H1 (cell line): ENCODE data around the gene NBDY. TPM values are rescaled to one million over a fixed set of nuclear protein-coding genes. Genes with fewer than 3 reads are reported as not detected.

ENCODE experiments used
- CTCF ChIA-PET: fragments of 300-600 bp; sonication (Branson Sonifier 250); formaldehyde crosslinking; loops from one replicate; lab custom pipeline; 2021; ENCODE audit not compliant: partially characterized antibody; lab: Charles Lee
- POLR2A ChIA-PET: fragments of 300-600 bp; sonication (Branson Sonifier 250); formaldehyde crosslinking; loops from one replicate; lab custom pipeline; 2021; ENCODE audit warnings: inconsistent platforms; ENCODE audit not compliant: partially characterized antibody; lab: Charles Lee
- DNase-seq, 2 experiments: peaks; one replicate each; pipeline versions ENCODE4 v3.0.0 to v3.0.0-alpha.2; 2010 to 2022; ENCODE audit warnings: low spot score in 2 of 2, low read depth in 1 of 2, mixed read lengths in 1 of 2
- FAIRE-seq: peaks from 2 replicates; lab custom pipeline; 2011; peaks lifted over from hg19 to GRCh38; lab: Jason Lieb, UNC
- H2AFZ ChIP-seq: 2 replicates; pipeline ENCODE4 v1.8.1; 2012; ENCODE audit warnings: low read length, inconsistent platforms
- H2AK5ac ChIP-seq: 2 replicates; pipeline ENCODE4 v1.6.1; 2013; ENCODE audit warnings: low read depth, low read length
- H2BK120ac ChIP-seq: replicated peaks from 2 replicates; pipeline ENCODE3; 2013; ENCODE audit warnings: low read depth, low read length, inconsistent platforms
- H2BK12ac ChIP-seq: 2 replicates; pipeline ENCODE4 v1.6.1; 2013; ENCODE audit warnings: low read depth, low read length
- H2BK15ac ChIP-seq: 2 replicates; pipeline ENCODE4 v1.6.1; 2013; ENCODE audit warnings: low read length
- H2BK20ac ChIP-seq: 2 replicates; pipeline ENCODE4 v1.6.1; 2013; ENCODE audit warnings: low read length
- H2BK5ac ChIP-seq: 2 replicates; pipeline ENCODE4 v1.6.1; 2013; ENCODE audit warnings: low read depth, low read length
- H3K14ac ChIP-seq: 2 replicates; pipeline ENCODE4 v1.6.1; 2013; ENCODE audit warnings: inconsistent platforms; ENCODE audit not compliant: insufficient read length
- H3K18ac ChIP-seq: 2 replicates; pipeline ENCODE4 v1.6.1; 2013; ENCODE audit warnings: low read length; ENCODE audit errors: extremely low read depth
- H3K23ac ChIP-seq: 2 replicates; pipeline ENCODE4 v1.6.1; 2013; ENCODE audit warnings: inconsistent platforms; ENCODE audit not compliant: insufficient read length
- H3K23me2 ChIP-seq: 2 replicates; pipeline ENCODE4 v1.6.1; 2013; ENCODE audit warnings: low read depth, low read length
- H3K27ac ChIP-seq: 2 replicates; pipeline ENCODE4 v1.6.1; 2011; ENCODE audit warnings: low read depth, low read length, inconsistent platforms
- H3K27me3 ChIP-seq, 4 experiments: replicated peaks in 1 of 4; 1 replicate in 1 of 4; 2 replicates in 3 of 4; pipeline versions ENCODE4 v1.6.1 to v1.8.1; 2011 to 2013; ENCODE audit warnings: low read length in 3 of 4, mild to moderate bottlenecking in 3 of 4, inconsistent platforms in 2 of 4, mixed read lengths in 2 of 4, moderate library complexity in 1 of 4; ENCODE audit not compliant: control insufficient read depth in 3 of 4, insufficient read depth in 3 of 4; ENCODE audit errors: extremely low read depth in 1 of 4
- H3K36me3 ChIP-seq, 4 experiments: 2 replicates each; pipeline versions ENCODE4 v1.6.1 to v1.8.1; 2011 to 2013; ENCODE audit warnings: mild to moderate bottlenecking in 4 of 4, low read length in 3 of 4, moderate library complexity in 2 of 4, control low read depth in 1 of 4, inconsistent platforms in 1 of 4; ENCODE audit not compliant: insufficient read depth in 4 of 4, control insufficient read depth in 2 of 4
- H3K4ac ChIP-seq: replicated peaks from 2 replicates; pipeline ENCODE3; 2013; ENCODE audit warnings: low read length, low read depth, mixed read lengths, inconsistent platforms; ENCODE audit not compliant: insufficient read length
- H3K4me1 ChIP-seq, 4 experiments: replicated peaks in 1 of 4; 1 replicate in 1 of 4; 2 replicates in 3 of 4; pipeline versions ENCODE4 v1.6.1 to v1.8.1; 2011 to 2013; ENCODE audit warnings: low read length in 3 of 4, inconsistent platforms in 2 of 4, mixed read lengths in 1 of 4; ENCODE audit not compliant: insufficient read depth in 4 of 4, control insufficient read depth in 3 of 4
- H3K4me2 ChIP-seq, 2 experiments: 2 replicates each; pipeline versions ENCODE4 v1.6.1 to v1.8.1; 2011 to 2013; ENCODE audit warnings: low read depth in 2 of 2, low read length in 2 of 2, control low read depth in 1 of 2, inconsistent platforms in 1 of 2, mild to moderate bottlenecking in 1 of 2; ENCODE audit not compliant: insufficient read depth in 1 of 2
- H3K4me3 ChIP-seq, 4 experiments: fragments of 200-600, 300-600 bp in 1 of 4; sonication (generic), shearing (Covaris generic), sonication (Bioruptor Twin) in 1 of 4; 2 replicates each; pipeline versions ENCODE4 v1.5.1 to v1.8.1; 2011 to 2016; ENCODE audit warnings: low read length in 4 of 4, low read depth in 3 of 4, control low read depth in 2 of 4, inconsistent platforms in 2 of 4, mild to moderate bottlenecking in 2 of 4, mixed read lengths in 1 of 4, moderate library complexity in 1 of 4; ENCODE audit not compliant: insufficient read depth in 2 of 4; ENCODE audit errors: extremely low read depth in 1 of 4
- H3K56ac ChIP-seq: replicated peaks from 2 replicates; pipeline ENCODE3; 2013; ENCODE audit warnings: low read depth, mild to moderate bottlenecking, mixed read lengths, low read length, inconsistent platforms; ENCODE audit not compliant: insufficient read length
- H3K79me1 ChIP-seq: 2 replicates; pipeline ENCODE4 v1.6.1; 2013; ENCODE audit warnings: low read depth, low read length, control low read depth
- H3K79me2 ChIP-seq, 2 experiments: 2 replicates each; pipeline versions ENCODE4 v1.6.1 to v1.8.1; 2012 to 2013; ENCODE audit warnings: low read length in 2 of 2, mild to moderate bottlenecking in 2 of 2, inconsistent platforms in 1 of 2; ENCODE audit not compliant: insufficient read depth in 2 of 2, control insufficient read depth in 1 of 2
- H3K9ac ChIP-seq, 4 experiments: replicated peaks in 1 of 4; 1 replicate in 1 of 4; 2 replicates in 3 of 4; pipeline versions ENCODE4 v1.6.1 to v1.8.1; 2011 to 2013; ENCODE audit warnings: low read depth in 3 of 4, low read length in 3 of 4, control low read depth in 2 of 4, mild to moderate bottlenecking in 2 of 4, moderate library complexity in 2 of 4, inconsistent platforms in 1 of 4; ENCODE audit errors: extremely low read depth in 1 of 4
- H3K9me3 ChIP-seq, 2 experiments: 2 replicates each; pipeline versions ENCODE4 v1.6.1 to v1.8.1; 2012 to 2013; ENCODE audit warnings: mild to moderate bottlenecking in 2 of 2, moderate library complexity in 2 of 2, control low read depth in 1 of 2, inconsistent platforms in 1 of 2, low read depth in 1 of 2, low read length in 1 of 2, mixed read lengths in 1 of 2; ENCODE audit not compliant: insufficient read depth in 2 of 2
- H4K20me1 ChIP-seq, 2 experiments: replicated peaks in 1 of 2; 2 replicates each; pipeline versions ENCODE3 to v1.8.1; 2011 to 2013; ENCODE audit warnings: inconsistent platforms in 2 of 2, low read length in 2 of 2, mild to moderate bottlenecking in 1 of 2; ENCODE audit not compliant: insufficient read depth in 2 of 2, control insufficient read depth in 1 of 2
- H4K5ac ChIP-seq: 2 replicates; pipeline ENCODE4 v1.6.1; 2013; ENCODE audit warnings: low read length, low read depth, mixed read lengths, inconsistent platforms; ENCODE audit not compliant: insufficient read length
- H4K8ac ChIP-seq: 2 replicates; pipeline ENCODE4 v1.8.0; 2013; ENCODE audit warnings: mild to moderate bottlenecking, moderate library complexity, low read length, inconsistent platforms; ENCODE audit not compliant: insufficient read depth; ENCODE audit errors: extremely low read depth
- H4K91ac ChIP-seq: replicated peaks from 2 replicates; pipeline ENCODE3; 2013; ENCODE audit warnings: low read length, mixed read lengths, inconsistent platforms; ENCODE audit not compliant: insufficient read length
- CTCF ChIP-seq, 3 experiments: IDR thresholded peaks; 1 replicate in 2 of 3; 2 replicates in 1 of 3; pipeline versions ENCODE4 v1.5.1 to v1.6.1; 2011; ENCODE audit warnings: low read length in 3 of 3, mild to moderate bottlenecking in 3 of 3, inconsistent platforms in 2 of 3, low read depth in 1 of 3, moderate library complexity in 1 of 3; ENCODE audit not compliant: insufficient read depth in 1 of 3; ENCODE audit errors: control extremely low read depth in 1 of 3
- RAD21 ChIP-seq, 2 experiments: IDR thresholded peaks in 1 of 2; conservative IDR thresholded peaks in 1 of 2; 2 replicates each; pipeline ENCODE4 v1.6.1; 2011; ENCODE audit warnings: low read depth in 2 of 2, low read length in 2 of 2, improper control_type of control experiment in 1 of 2, inconsistent platforms in 1 of 2, mild to moderate bottlenecking in 1 of 2, moderate library complexity in 1 of 2
- TCF12 ChIP-seq: IDR thresholded peaks from 2 replicates; pipeline ENCODE4 v1.6.1; 2011; ENCODE audit warnings: low read depth, mild to moderate bottlenecking, low read length
- WGBS, 2 experiments: shearing (Covaris generic) in 1 of 2; methylation state at CpG; one replicate each; pipeline versions ENCODE4 v1.1.6 to v1.1.7; 2013 to 2015; ENCODE audit warnings: low lambda C conversion rate in 2 of 2, mixed read lengths in 2 of 2, inconsistent platforms in 1 of 2, low coverage in 1 of 2, missing lambda C conversion rate in 1 of 2; ENCODE audit not compliant: insufficient replicate concordance in 2 of 2, insufficient coverage in 1 of 2, insufficient read length in 1 of 2; ENCODE audit errors: extremely low coverage in 1 of 2, missing lambda C conversion rate in 1 of 2; 5-methylcytosine and 5-hydroxymethylcytosine counted together
- polyA plus RNA-seq, 7 experiments: library from polyadenylated mRNA; depleted of rRNA in 3 of 7; stranded (reverse) in 5 of 7; unstranded in 2 of 7; fragments of >200 nt in 5 of 7; fragments of 200-250 nt in 2 of 7; gene quantifications; 1 replicate in 5 of 7; 2 replicates in 1 of 7; 4 replicates in 1 of 7; pipeline versions ENCODE4 v1.2.1 to v1.2.3, GENCODE V29; 2011 to 2013; ENCODE audit warnings: missing spikeins in 2 of 7, mixed read lengths in 2 of 7
- total RNA-seq: library from RNA; stranded (reverse); fragmentation: NEBNext Ultra II Directional; extraction: Animal tissue kit (Norgen Biotek cat#: 25700); gene quantifications from 2 replicates; pipeline ENCODE4 v1.2.1, GENCODE V29; 2021

NBDY gene
- total and polyA plus RNA-seq, 2 of the 8 experiments (the other 6 are each of a cell fraction or from before 2014, with no cell fraction given), result 42.3 to 57.8 TPM

- Histone ChIP-seq H3K23me2 (no peaks in the 10 kb centered on the region), H2BK5ac (no peak overlapping the region), H3K36me3 (no peaks in the 10 kb centered on the region; a peak in 1 of 8 replicates), H3K9me3 (no peaks in the 10 kb centered on the region), H2BK120ac (no peak overlapping the region), H3K79me2 (no peaks in the 10 kb centered on the region; a peak in 1 of 4 replicates), H2AK5ac (no peak overlapping the region), H3K56ac (no peak overlapping the region), H3K27me3 (no peaks in the 10 kb centered on the region), H3K4me1 (peaks cover 0 to 3% (median 0%) of the 10 kb centered on the region in 4 experiments; a peak in 1 of 7 replicates), H4K5ac (no peak overlapping the region), H3K4me3 (no peak overlapping the region), H2BK12ac (no peak overlapping the region), H2BK20ac (no peak overlapping the region), H3K4ac (no peak overlapping the region), H2AFZ (no peak overlapping the region), H4K91ac (no peak overlapping the region), H3K18ac (no peak overlapping the region), H3K14ac (no peak overlapping the region), H3K27ac (no peak overlapping the region), H3K4me2 (no peak overlapping the region), H4K8ac (no peak overlapping the region), H3K9ac (no peak overlapping the region), H2BK15ac (no peak overlapping the region), H3K79me1 (no peaks in the 10 kb centered on the region; the same call in 1 of the 2 replicates), H3K23ac (no peak overlapping the region), H4K20me1 (no peaks in the 10 kb centered on the region)
- FAIRE-seq (no peak), DNase-seq (no peak)
- WGBS, 2 experiments, result 90% methylated on average over 6 of the region's 7 CpGs; no CpG with 5 or more reads in 1 of the 2 experiments
- ChIA-PET CTCF (interaction anchor here (1.0 to 1.2 kb wide), 2 partner anchors 67 to 178 kb away, joined by 3 to 5 read pairs; no protein-coding TSS in a partner anchor), POLR2A (no interaction called here)
- TF ChIP-seq TCF12 (no peak), RAD21 (IDR thresholded peaks at IDR 0.05 in 1 of 2, conservative IDR thresholded peaks at IDR 0.05 in 1 of 2; ENCODE audit: low read depth in 2 of 2, low read length in 2 of 2) (peak; percentile 21 to 41; a peak in 3 of 4 replicates), CTCF (IDR thresholded peaks at IDR 0.05; ENCODE audit: control extremely low read depth in 1 of 3, insufficient read depth in 1 of 3, low read depth in 1 of 3, low read length in 3 of 3) (peak in 1 of 3 experiments; percentile 6; a peak in 1 of 4 replicates)
Observed at GRCh38 chrX:56800801-56801200, 71.8 kb downstream of the NBDY start.
